T-helper 1 cell treated with Interleukin-12 subunit alpha and Interleukin-12 subunit beta and Interleukin-4 antibody, amounts not matched to agents 30 μg/mL and 1 μg/mL, for 36 hours (primary cell): ENCODE results near the gene KIDINS220.
A peak's percentile ranks its signal among the peaks of the same experiment; 100 is the strongest.

Experiments
- H3K27ac Mint-ChIP-seq: one replicate; pipeline ENCODE4 v1.8.0; 2021; ENCODE audit warnings: mild to moderate bottlenecking, mixed read lengths
- H3K27me3 Mint-ChIP-seq: one replicate; pipeline ENCODE4 v1.8.0; 2021; ENCODE audit warnings: low read depth, mixed read lengths
- H3K36me3 Mint-ChIP-seq: one replicate; pipeline ENCODE4 v1.8.0; 2021; ENCODE audit warnings: low read depth, mixed read lengths
- H3K4me1 Mint-ChIP-seq: one replicate; pipeline ENCODE4 v1.8.0; 2021; ENCODE audit warnings: low read depth, mixed read lengths
- H3K4me3 Mint-ChIP-seq: one replicate; pipeline ENCODE4 v1.8.0; 2021; ENCODE audit warnings: mild to moderate bottlenecking, moderate library complexity, mixed read lengths
- H3K9me3 Mint-ChIP-seq: one replicate; pipeline ENCODE4 v1.8.0; 2021; ENCODE audit warnings: mixed read lengths

The KIDINS220 gene

GRCh38 chr2:8840475-8841091, 3.2 kb upstream of the KIDINS220 start:
- Mint-ChIP-seq H3K36me3 (peaks cover 2% of the 10 kb centered on the region), H3K9me3 (no peaks in the 10 kb centered on the region), H3K27me3 (peaks cover 22% of the 10 kb centered on the region), H3K4me1 (peaks cover 12% of the 10 kb centered on the region), H3K4me3 (no peak overlapping the region), H3K27ac (no peak overlapping the region)

DNA sequence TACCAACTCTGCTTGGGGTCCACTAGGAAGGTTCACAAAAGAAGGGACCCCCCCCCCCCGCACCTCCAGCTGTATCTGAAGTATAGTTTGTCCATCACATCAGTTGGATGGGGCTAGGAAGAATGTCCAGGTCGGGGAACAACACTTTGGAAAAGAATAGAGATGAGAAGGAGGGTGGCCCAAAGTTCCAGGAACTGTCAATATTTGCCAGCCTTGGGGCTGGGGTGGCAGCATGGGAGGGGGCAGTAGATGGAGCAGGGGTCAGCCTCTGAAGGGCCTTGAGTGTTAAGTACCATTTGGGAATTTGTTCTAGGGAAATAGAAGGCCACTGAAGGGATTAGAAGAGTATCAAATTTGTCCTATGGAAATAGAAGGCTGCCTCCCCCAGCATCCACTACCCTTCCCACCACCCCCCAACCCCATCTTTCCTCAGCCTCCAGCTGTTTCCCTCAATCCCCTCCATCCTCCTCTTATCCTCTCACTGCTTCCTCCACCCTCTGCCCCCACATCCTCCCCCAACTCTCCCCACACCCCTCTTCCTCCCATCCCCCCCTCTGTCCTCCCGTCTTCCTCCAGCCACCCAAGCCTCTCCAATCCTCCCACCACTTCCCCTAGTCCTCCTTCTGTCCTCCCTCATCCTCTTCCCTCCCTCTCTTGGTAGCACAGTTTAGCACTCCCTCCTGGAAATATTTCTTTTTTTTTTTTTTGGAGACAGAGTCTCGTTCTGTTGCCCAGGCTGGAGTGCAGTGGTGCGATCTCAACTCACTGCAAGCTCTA, 2.0 kb upstream of the KIDINS220 start:
- peaks cover 14% of the 10 kb centered on the region for H3K27me3 Mint-ChIP-seq
- peaks cover 20% of the 10 kb centered on the region for H3K4me1 Mint-ChIP-seq
- H3K4me3 Mint-ChIP-seq: no peak overlapping the region
- H3K36me3 Mint-ChIP-seq: peaks cover 2% of the 10 kb centered on the region
- no peak overlapping the region for H3K27ac Mint-ChIP-seq
- H3K9me3 Mint-ChIP-seq: no peaks in the 10 kb centered on the region

- H3K27me3 Mint-ChIP-seq: peaks cover 10% of the 10 kb centered on the region
- H3K9me3 Mint-ChIP-seq: no peaks in the 10 kb centered on the region
- H3K36me3 Mint-ChIP-seq: peaks cover 6% of the 10 kb centered on the region
- H3K27ac Mint-ChIP-seq: no peak overlapping the region
- peak overlapping the region; percentile 49 for H3K4me3 Mint-ChIP-seq
- peaks cover 28% of the 10 kb centered on the region for H3K4me1 Mint-ChIP-seq
These were observed 355 bp upstream of the KIDINS220 start for GRCh38 chr2:8837795-8838140.

- peaks cover 6% of the 10 kb centered on the region for H3K36me3 Mint-ChIP-seq
- H3K27me3 Mint-ChIP-seq: peaks cover 10% of the 10 kb centered on the region
These were observed 2.1 kb downstream of the KIDINS220 start for GRCh38 chr2:8835279-8835678.

DNA sequence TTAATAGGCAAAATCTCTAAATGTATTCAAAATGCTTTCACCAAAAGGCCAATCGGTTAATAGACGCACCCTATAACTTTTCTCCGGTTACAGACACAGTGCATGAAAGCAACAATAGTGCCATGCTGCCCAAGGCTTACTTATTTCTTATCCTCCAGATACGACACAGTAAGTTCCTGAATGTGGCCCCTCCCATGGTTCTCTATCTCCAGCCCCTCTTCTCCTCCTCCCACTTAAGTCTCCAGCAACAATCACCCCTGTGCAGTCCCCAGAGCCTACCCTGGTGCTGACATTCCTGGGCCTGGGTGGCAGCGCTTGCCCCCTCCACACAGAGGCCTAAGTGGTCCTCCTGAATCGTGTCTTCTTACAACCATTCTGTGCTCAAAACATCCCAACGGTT, 3.6 kb downstream of the KIDINS220 start:
- Mint-ChIP-seq H3K4me3 (no peak overlapping the region), H3K36me3 (peaks cover 6% of the 10 kb centered on the region), H3K27ac (no peak overlapping the region), H3K4me1 (peaks cover 38% of the 10 kb centered on the region), H3K9me3 (no peaks in the 10 kb centered on the region), H3K27me3 (peaks cover 7% of the 10 kb centered on the region)

More at GRCh38 chr2:8835279-8835678, 2.1 kb downstream of the KIDINS220 start:
- peaks cover 37% of the 10 kb centered on the region for H3K4me1 Mint-ChIP-seq
- peak overlapping the region; percentile 100 for H3K4me3 Mint-ChIP-seq
- H3K9me3 Mint-ChIP-seq: no peaks in the 10 kb centered on the region
- H3K27ac Mint-ChIP-seq: no peak overlapping the region

DNA sequence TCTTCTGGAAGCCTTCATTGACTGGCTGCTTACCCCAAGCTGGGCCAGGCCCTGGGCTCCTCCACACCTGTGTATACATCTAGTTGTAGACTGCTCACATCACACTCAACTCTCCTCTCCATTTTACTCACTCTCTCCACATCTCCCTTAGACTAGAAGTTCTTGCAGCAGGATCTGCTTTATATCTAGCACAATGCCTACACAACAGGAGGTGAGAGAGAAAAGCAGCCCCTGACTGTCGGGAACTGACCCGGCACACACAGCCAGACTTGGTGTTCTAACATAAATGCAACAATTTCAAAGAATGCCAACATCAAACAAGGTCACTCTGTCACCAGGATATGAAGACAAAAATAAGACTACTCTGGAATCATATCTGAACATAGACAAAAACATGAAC, 5.9 kb downstream of the KIDINS220 start:
- H3K36me3 Mint-ChIP-seq: peaks cover 8% of the 10 kb centered on the region
- no peaks in the 10 kb centered on the region for H3K9me3 Mint-ChIP-seq
- H3K27ac Mint-ChIP-seq: no peak overlapping the region
- no peaks in the 10 kb centered on the region for H3K27me3 Mint-ChIP-seq
- no peak overlapping the region for H3K4me3 Mint-ChIP-seq
- peaks cover 37% of the 10 kb centered on the region for H3K4me1 Mint-ChIP-seq

DNA sequence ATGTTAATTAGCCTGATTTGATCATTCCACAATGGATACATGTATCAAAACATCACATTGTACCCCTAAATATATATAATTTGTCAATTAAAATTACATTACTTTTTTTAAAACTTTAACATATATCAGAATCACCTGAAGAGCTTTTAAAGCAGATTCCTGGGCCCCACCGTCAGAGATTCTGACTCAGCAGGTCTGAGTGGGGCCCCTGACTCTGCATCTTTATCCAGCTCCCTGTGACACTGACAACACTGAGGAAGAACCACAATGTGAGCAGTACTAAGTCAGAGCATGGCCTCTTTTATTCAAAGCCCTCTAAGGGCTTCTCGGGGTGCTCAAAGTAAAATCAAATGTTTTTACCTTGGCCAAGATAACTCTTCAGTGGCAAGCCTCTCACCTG, 9.7 kb downstream of the KIDINS220 start:
- Mint-ChIP-seq H3K27ac (no peak overlapping the region), H3K27me3 (no peaks in the 10 kb centered on the region), H3K36me3 (peaks cover 10% of the 10 kb centered on the region), H3K4me3 (no peak overlapping the region), H3K9me3 (no peaks in the 10 kb centered on the region), H3K4me1 (peaks cover 14% of the 10 kb centered on the region)

DNA sequence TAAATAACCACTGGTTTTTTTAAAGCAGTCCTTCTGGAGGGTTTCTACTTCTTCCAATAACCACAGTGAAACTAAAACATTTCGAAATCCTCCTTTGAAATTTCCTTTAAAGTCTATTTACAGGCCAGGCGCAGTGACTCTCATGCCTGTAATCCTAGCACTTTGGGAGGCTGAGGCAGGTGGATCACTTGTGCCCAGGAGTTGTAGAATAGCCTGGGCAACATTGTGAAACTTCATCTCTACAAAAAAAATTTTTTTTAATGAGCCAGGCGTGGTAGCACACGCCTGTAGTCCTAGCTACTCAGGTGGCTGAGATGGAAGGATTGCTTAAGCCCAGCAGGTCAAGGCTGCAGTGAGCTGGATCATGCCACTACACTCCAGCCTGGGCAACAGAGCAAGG, 15.2 kb downstream of the KIDINS220 start:
- Mint-ChIP-seq H3K4me1 (no peaks in the 10 kb centered on the region), H3K4me3 (no peak overlapping the region), H3K36me3 (peaks cover 11% of the 10 kb centered on the region), H3K27me3 (no peaks in the 10 kb centered on the region), H3K9me3 (no peaks in the 10 kb centered on the region), H3K27ac (no peak overlapping the region)

DNA sequence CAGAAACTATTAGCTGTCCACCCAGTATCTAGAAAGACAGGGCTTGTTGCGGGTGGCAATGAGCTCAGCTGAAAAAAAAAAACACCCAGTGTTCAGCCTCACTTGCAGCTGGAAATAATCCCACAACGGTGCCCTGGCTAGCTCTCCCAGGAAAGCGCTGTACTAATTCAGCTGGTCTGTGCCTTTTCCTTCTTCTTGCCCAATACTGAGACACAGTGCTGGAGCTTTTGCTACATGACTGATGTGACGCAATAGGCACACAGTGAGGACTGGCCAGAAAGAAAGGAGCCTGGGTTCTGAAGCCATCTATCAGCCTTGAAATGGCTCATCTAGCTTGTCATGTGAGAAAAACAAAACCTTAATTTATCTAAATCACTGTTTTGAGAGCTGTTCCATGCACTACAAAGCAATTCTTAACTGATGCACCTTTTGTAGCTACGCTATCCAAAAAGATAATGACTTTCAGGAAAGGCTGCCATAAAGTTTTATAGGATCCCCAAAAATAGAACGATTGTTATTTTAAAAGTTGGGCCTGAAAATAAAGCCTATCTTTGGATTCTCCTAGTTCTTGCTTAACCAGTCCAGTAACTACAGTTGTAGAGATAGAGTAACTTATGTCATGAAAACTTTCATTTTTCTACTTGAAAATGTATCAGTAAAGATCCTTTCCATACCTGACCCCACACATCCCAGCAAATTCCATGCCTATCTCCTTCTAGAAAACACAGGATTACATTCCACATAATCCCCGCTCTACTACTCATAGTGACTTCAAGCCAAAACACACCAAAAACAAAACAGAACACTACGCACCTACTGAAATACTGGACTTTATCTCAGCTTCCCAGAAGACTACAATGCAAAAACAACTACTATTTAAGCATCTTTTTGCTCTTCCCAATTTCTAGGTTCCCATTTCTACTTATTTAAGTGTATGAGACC, 15.9 kb downstream of the KIDINS220 start:
- peaks cover 10% of the 10 kb centered on the region for H3K36me3 Mint-ChIP-seq
- no peaks in the 10 kb centered on the region for H3K27me3 Mint-ChIP-seq
- no peak overlapping the region for H3K27ac Mint-ChIP-seq
- H3K4me1 Mint-ChIP-seq: no peaks in the 10 kb centered on the region
- H3K4me3 Mint-ChIP-seq: no peak overlapping the region
- no peaks in the 10 kb centered on the region for H3K9me3 Mint-ChIP-seq

- no peaks in the 10 kb centered on the region for H3K27me3 Mint-ChIP-seq
- no peaks in the 10 kb centered on the region for H3K9me3 Mint-ChIP-seq
- no peak overlapping the region for H3K4me3 Mint-ChIP-seq
- no peaks in the 10 kb centered on the region for H3K4me1 Mint-ChIP-seq
- H3K36me3 Mint-ChIP-seq: peaks cover 11% of the 10 kb centered on the region
- H3K27ac Mint-ChIP-seq: no peak overlapping the region
These were observed 17.5 kb downstream of the KIDINS220 start for GRCh38 chr2:8819948-8820347.

DNA sequence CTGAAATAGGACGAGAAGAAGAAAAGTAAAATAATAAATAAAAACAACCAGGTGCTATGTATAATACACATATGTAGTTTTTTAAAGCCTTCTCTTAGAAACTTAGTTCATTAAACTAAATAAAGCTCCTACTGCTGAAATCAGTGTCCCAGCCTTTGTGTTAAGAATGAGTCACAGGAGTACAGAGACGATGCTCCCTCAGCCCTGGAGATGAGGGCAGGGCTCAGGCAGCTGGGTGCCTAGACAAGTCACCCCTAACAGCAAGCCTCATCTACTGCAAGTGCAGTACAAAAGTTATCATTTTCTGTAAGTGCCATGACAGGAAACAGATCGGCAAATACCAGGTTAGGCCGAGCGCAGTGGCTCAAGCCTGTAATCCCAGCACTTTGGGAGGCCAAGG, 18.2 kb downstream of the KIDINS220 start:
- no peak overlapping the region for H3K4me3 Mint-ChIP-seq
- H3K27ac Mint-ChIP-seq: peak overlapping the region; percentile 59
- H3K27me3 Mint-ChIP-seq: no peaks in the 10 kb centered on the region
- H3K9me3 Mint-ChIP-seq: no peaks in the 10 kb centered on the region
- H3K4me1 Mint-ChIP-seq: no peaks in the 10 kb centered on the region
- H3K36me3 Mint-ChIP-seq: peaks cover 9% of the 10 kb centered on the region

GRCh38 chr2:8817221-8817620, 20.2 kb downstream of the KIDINS220 start:
- Mint-ChIP-seq H3K4me3 (no peak overlapping the region), H3K27me3 (no peaks in the 10 kb centered on the region), H3K4me1 (no peaks in the 10 kb centered on the region), H3K36me3 (peaks cover 12% of the 10 kb centered on the region), H3K9me3 (no peaks in the 10 kb centered on the region), H3K27ac (no peak overlapping the region)

- no peaks in the 10 kb centered on the region for H3K27me3 Mint-ChIP-seq
- no peak overlapping the region for H3K27ac Mint-ChIP-seq
- peaks cover 11% of the 10 kb centered on the region for H3K4me1 Mint-ChIP-seq
- no peak overlapping the region for H3K4me3 Mint-ChIP-seq
- H3K9me3 Mint-ChIP-seq: no peaks in the 10 kb centered on the region
- H3K36me3 Mint-ChIP-seq: peaks cover 50% of the 10 kb centered on the region
These were observed 30.3 kb downstream of the KIDINS220 start for GRCh38 chr2:8806885-8807704.
